Measurements from ENCODE around the gene KANSL1.
"Not testable (repeated sequence)": the region's sequence is repeated elsewhere in the genome, so short reads cannot be mapped to it uniquely, and the experiment has no call there.

KANSL1 gene

DNA sequence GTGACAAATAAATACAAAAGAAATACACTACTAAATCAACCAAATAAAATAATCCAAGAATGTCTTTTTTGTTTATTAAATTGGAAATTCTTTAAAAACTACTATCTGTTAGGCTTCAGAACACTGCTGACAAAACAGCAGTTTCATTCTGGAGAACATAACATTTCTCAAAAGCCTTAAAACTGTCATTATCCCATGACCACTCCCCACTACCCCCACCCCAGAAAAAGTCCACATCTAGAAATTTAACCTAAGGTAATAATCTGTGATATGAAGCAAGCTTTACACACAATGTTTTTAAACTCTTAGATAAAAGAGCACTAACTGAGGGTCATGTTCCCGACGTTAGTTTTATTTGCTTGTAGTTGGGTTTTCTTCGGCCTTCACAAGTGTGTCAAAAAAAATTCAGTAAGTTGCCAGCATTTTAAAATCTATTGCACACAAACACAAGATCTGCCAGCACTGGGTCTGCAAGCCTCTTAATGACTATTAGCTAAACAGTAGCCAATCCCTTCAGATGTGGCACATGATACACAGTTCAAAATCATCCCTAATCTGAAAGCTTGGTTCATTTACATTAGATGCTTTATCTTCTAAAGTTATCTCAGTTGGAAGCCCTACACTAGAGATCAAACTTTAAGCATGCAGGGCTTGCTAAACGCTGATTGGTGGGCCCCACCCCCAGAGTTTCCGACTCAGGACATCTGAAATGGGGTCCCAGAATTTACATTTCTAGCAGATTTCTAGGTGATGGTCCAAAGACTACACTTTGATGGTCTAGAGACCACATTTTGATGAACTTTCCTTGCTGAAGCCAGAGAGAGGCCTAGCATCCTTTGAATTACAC lies 75.2 kb downstream of the KANSL1 start:
- Histone ChIP-seq H3F3A (ENCODE audit: insufficient read depth) (0 out of 2 replicates have a peak, but pooled peaks cover 7% of the 10 kb centered on the region), H3K9me3 (ENCODE audit: insufficient read depth, low read length) (no peaks in the 10 kb centered on the region), H3K27ac (ENCODE audit: low read depth, low read length) (no peak overlapping the region), H3K4me2 (ENCODE audit: low read depth, low read length, poor library complexity, severe bottlenecking) (no peak overlapping the region), H3K9me2 (replicated peaks; ENCODE audit: insufficient read depth, low read length) (no peaks in the 10 kb centered on the region), H2AFZ (ENCODE audit: low read depth, low read length, severe bottlenecking) (no peak overlapping the region), H3K4me3 (ENCODE audit: insufficient read depth, low read length, poor library complexity, severe bottlenecking) (no peak overlapping the region), H3K9ac (ENCODE audit: low read length) (no peak overlapping the region), H3K27me3 (ENCODE audit: low read length) (no peaks in the 10 kb centered on the region), H3K36me3 (ENCODE audit: low read length) (no peaks in the 10 kb centered on the region), H3K79me2 (ENCODE audit: insufficient read depth, low read length) (peaks cover 98% of the 10 kb centered on the region), H4K20me1 (ENCODE audit: low read depth, low read length) (peaks cover 44% of the 10 kb centered on the region)
- no peak for TF ChIP-seq EZH2phosphoT487 (conservative IDR thresholded peaks at IDR 0.05; ENCODE audit: low read length)
- no peak for TF ChIP-seq CTCF (IDR thresholded peaks at IDR 0.05; ENCODE audit: insufficient read depth, low read length, poor library complexity, severe bottlenecking)

DNA sequence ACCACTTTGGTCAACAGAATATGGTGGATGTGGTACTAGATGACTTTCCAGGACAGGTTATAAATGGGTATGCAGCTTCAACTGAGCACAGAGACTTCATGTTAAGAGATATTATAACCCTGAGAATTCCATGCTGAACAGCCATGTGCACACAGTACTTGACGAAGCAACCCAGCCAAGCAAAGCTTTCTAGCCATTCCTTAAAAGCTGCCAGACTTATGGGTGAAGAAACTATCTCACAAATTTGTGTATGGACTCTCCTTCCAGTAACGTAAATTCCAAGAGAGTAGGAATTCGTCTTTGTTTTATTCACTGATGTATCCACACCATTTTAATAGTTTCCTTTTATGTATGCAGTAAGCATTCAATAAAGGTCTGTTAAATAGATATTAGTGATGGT lies 76.1 kb downstream of the KANSL1 start:
- H3K79me2 ChIP-seq (ENCODE audit: insufficient read depth, low read length): peaks cover 98% of the 10 kb centered on the region
- H4K20me1 ChIP-seq (ENCODE audit: low read depth, low read length): peaks cover 44% of the 10 kb centered on the region
- no peak overlapping the region for H3K4me3 ChIP-seq (ENCODE audit: insufficient read depth, low read length, poor library complexity, severe bottlenecking)
- H2AFZ ChIP-seq (ENCODE audit: low read depth, low read length, severe bottlenecking): no peak overlapping the region
- H3K36me3 ChIP-seq (ENCODE audit: low read length): no peaks in the 10 kb centered on the region
- TF ChIP-seq EZH2phosphoT487 (conservative IDR thresholded peaks at IDR 0.05; ENCODE audit: low read length): no peak
- no peak for TF ChIP-seq CTCF (IDR thresholded peaks at IDR 0.05; ENCODE audit: insufficient read depth, low read length, poor library complexity, severe bottlenecking)
- H3K27me3 ChIP-seq (ENCODE audit: low read length): no peaks in the 10 kb centered on the region
- no peak overlapping the region for H3K4me2 ChIP-seq (ENCODE audit: low read depth, low read length, poor library complexity, severe bottlenecking)
- H3K9me2 ChIP-seq (replicated peaks; ENCODE audit: insufficient read depth, low read length): no peaks in the 10 kb centered on the region
- H3K9ac ChIP-seq (ENCODE audit: low read length): no peak overlapping the region
- H3K9me3 ChIP-seq (ENCODE audit: insufficient read depth, low read length): no peaks in the 10 kb centered on the region
- H3K27ac ChIP-seq (ENCODE audit: low read depth, low read length): no peak overlapping the region
- 0 out of 2 replicates have a peak, but pooled peaks cover 7% of the 10 kb centered on the region for H3F3A ChIP-seq (ENCODE audit: insufficient read depth)

- Histone ChIP-seq H3K4me2 (ENCODE audit: low read depth, low read length, poor library complexity, severe bottlenecking) (no peak overlapping the region), H3K27me3 (ENCODE audit: low read length) (no peaks in the 10 kb centered on the region), H3K9me2 (replicated peaks; ENCODE audit: insufficient read depth, low read length) (no peaks in the 10 kb centered on the region), H3K79me2 (ENCODE audit: insufficient read depth, low read length) (peaks cover 98% of the 10 kb centered on the region), H3F3A (ENCODE audit: insufficient read depth) (no peaks in the 10 kb centered on the region), H4K20me1 (ENCODE audit: low read depth, low read length) (peaks cover 52% of the 10 kb centered on the region), H3K4me3 (ENCODE audit: insufficient read depth, low read length, poor library complexity, severe bottlenecking) (no peak overlapping the region), H3K27ac (ENCODE audit: low read depth, low read length) (no peak overlapping the region), H3K9ac (ENCODE audit: low read length) (no peak overlapping the region), H3K36me3 (ENCODE audit: low read length) (no peaks in the 10 kb centered on the region), H3K9me3 (ENCODE audit: insufficient read depth, low read length) (no peaks in the 10 kb centered on the region), H2AFZ (ENCODE audit: low read depth, low read length, severe bottlenecking) (no peak overlapping the region)
- TF ChIP-seq EZH2phosphoT487 (conservative IDR thresholded peaks at IDR 0.05; ENCODE audit: low read length) (no peak), CTCF (IDR thresholded peaks at IDR 0.05; ENCODE audit: insufficient read depth, low read length, poor library complexity, severe bottlenecking) (no peak)
Measured at GRCh38 chr17:46115699-46116098, 77.5 kb downstream of the KANSL1 start.

GRCh38 chr17:46111236-46111635 lies 82.0 kb downstream of the KANSL1 start:
- peaks cover 100% of the 10 kb centered on the region for H3K79me2 ChIP-seq (ENCODE audit: insufficient read depth, low read length)
- not testable (repeated sequence) for H3K9me3 ChIP-seq (ENCODE audit: insufficient read depth, low read length); H3K4me3 ChIP-seq (ENCODE audit: insufficient read depth, low read length, poor library complexity, severe bottlenecking); H3K27ac ChIP-seq (ENCODE audit: low read depth, low read length); H3K36me3 ChIP-seq (ENCODE audit: low read length); H3K9me2 ChIP-seq (replicated peaks; ENCODE audit: insufficient read depth, low read length); H3K4me2 ChIP-seq (ENCODE audit: low read depth, low read length, poor library complexity, severe bottlenecking); H3K9ac ChIP-seq (ENCODE audit: low read length); H3F3A ChIP-seq (ENCODE audit: insufficient read depth); H3K27me3 ChIP-seq (ENCODE audit: low read length); H2AFZ ChIP-seq (ENCODE audit: low read depth, low read length, severe bottlenecking)
- peaks cover 37% of the 10 kb centered on the region for H4K20me1 ChIP-seq (ENCODE audit: low read depth, low read length)

Measured in SU-DHL-6 (cell line).